ENCODE data around the gene SH3GL1.

Gene SH3GL1, protein sequence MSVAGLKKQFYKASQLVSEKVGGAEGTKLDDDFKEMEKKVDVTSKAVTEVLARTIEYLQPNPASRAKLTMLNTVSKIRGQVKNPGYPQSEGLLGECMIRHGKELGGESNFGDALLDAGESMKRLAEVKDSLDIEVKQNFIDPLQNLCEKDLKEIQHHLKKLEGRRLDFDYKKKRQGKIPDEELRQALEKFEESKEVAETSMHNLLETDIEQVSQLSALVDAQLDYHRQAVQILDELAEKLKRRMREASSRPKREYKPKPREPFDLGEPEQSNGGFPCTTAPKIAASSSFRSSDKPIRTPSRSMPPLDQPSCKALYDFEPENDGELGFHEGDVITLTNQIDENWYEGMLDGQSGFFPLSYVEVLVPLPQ

GRCh38 chr19:4400135-4400936 is at the start of gene SH3GL1:
Gene SH3GL1 (minus strand): TSS chr19:4400547. CDS start chr19:4400368, 179 bp downstream.
- peak; percentile 90 for DNase-seq (ENCODE audit: low read depth)

GRCh38 chr19:4449639-4450028 is 49.3 kb upstream of the SH3GL1 start:
- no peak for DNase-seq (ENCODE audit: low read depth)

DNA sequence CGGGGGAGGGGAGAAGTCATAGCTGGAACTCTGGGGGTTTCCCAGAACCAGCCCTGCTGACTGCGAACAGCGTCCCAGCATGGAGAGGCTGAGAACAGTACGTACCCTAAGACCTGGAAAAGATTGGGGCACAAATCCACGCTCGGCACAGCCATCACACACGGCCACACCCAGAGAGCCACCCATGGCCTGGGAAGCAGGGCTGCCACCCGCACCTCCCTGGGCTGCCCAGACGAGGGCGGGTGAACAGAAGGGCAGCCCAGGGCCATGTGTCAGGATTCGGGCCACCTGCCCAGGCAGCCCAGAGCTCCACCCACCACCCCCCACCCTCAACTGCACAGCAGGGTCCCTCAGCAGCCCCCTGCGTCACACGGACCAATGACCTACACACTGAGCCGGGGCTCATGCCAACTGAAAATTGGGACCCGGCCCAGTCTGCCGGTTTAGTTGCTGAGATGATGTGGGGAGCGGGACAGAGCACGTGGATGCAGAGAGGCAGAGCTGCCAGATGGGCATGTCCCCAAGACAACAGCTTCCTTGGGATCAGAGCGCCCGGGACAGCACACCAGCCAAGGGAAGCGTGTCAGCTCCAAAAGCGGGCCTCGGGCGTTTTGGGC is 48.8 kb upstream of the SH3GL1 start:
- no peak for DNase-seq (ENCODE audit: low read depth)

GRCh38 chr19:4448147-4448985 is 48.0 kb upstream of the SH3GL1 start:
- no peak for DNase-seq (ENCODE audit: low read depth)

- no peak for DNase-seq (ENCODE audit: low read depth)
Measured at GRCh38 chr19:4447327-4448146, 47.2 kb upstream of the SH3GL1 start.

GRCh38 chr19:4446704-4447200 is 46.4 kb upstream of the SH3GL1 start:
- DNase-seq (ENCODE audit: low read depth): no peak

- no peak for DNase-seq (ENCODE audit: low read depth)
Measured at GRCh38 chr19:4445963-4446703, 45.8 kb upstream of the SH3GL1 start.

DNA sequence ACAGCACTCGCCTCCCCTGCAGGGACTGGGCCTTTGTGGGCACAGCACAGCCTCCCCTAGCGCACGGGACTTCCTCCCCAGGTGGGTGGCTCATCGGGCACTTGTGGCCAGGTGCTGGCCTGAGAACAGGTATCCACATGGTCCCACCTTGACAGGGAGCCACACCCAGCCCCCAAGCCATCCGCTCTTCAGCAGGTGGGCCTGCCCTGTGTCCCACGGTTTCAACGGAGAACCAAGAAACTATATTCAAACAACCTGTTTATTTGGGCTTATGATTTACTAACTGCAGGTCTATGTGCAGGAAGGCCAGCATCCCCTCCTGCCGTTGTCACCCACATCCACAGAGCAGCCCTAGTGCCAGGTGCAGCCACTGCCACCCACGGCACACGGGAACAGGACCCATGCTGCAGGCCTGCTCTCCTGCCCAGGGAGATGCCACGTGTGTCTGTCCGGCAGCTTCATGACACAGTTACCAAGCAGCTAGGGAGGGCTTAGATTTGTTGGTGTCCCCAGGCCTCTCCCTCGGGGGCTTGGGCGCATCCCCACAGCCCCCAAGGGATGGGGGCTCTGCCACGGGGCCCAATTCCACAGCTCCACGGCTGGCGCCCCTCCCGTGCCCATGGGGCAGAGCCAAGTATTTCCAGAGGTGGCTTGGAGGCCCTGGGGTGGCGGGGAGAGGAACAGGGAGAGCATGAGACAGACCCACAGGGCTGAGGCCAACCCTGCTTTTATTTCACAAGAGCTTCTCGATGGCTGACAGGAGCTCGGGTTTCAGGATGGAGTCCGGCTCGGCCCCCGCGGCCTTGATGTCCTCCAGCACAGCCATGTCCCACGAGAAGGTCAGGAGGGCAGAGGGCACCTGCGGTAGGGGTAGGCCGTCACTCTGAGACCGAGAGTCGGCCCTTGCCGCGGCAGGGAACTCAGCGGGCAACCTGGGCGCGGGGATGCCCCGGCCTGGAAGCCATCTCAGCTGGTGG is 44.7 kb upstream of the SH3GL1 start:
- DNase-seq (ENCODE audit: low read depth): no peak

DNA sequence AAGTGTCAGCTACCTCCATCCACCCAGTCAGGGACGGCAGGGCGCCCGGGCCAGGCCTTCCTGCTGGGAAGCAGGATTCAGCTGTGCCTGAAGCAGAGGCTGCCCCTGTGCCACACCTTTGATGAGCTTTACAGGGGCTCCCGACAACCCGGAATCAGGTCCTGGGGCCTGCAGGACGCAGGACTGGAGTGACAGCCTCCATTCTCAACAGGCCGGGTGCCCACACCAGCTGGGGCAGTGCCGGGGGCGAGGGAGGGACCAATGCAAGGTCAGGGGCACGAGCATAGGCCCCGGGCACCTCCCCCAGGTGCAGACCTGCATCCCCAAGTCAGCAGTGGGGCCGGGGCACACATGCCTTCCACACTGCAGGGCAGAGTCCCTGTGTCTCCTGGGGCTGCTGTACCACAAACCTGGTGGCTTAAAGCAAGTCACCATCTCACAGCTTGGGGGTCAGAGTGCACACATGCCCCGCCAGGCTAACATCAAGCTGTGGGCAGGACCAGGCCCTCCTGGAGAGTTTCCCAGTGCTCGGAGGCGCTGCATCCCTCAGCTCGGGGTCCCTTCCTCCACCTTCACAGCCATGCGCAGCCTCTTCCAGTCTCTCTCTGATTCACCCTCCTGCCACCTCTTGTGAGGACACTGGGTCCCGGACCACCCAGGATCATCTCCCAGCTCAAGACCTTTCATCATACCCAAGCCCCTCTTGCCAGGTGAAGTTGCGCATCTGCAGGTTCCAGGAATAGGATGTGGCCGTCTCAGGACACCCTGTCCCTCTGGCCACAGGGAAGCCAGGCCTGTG is 43.8 kb upstream of the SH3GL1 start:
- no peak for DNase-seq (ENCODE audit: low read depth)

DNA sequence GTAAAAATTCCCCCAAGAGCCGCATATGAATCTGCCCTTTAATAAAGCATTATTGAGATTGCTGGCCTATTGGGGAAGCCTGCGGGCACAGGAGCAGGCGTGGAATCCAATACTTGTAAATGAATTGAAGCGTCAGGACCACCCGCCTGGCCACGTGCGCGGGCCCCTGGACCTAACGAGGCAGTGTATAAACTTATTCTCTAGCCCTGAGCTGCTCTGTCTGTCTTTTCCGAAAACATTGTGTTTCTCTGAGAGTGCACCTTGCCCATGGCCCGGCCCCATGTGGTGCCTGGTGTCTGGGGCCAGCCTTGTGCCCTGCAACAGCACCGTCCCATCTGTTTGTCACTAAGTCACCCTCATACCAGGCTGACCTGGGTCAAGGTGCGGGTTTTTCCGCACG is 42.8 kb upstream of the SH3GL1 start:
- no peak for DNase-seq (ENCODE audit: low read depth)

DNA sequence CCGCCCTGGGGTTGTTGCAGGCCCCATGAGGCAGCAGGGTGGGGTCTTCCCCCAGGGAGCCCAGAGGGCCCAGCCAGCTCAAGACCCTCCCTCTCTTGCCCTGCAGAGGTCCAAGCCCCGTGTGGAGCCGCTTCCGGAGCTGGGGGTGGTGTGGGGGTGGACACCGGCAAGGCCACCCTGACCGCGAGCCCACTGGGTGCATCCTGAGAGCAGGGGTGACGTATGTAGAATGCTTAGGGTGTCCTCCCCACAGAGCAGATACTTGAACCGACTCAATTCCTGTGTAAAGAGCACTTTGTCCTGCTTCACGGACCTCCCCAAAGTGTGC is 42.4 kb upstream of the SH3GL1 start:
- no peak for DNase-seq (ENCODE audit: low read depth)

- DNase-seq (ENCODE audit: low read depth): no peak
Measured at GRCh38 chr19:4441994-4442818, 41.9 kb upstream of the SH3GL1 start.

- DNase-seq (ENCODE audit: low read depth): no peak
Measured at GRCh38 chr19:4439243-4439642, 38.9 kb upstream of the SH3GL1 start.

GRCh38 chr19:4437103-4437502 is 36.8 kb upstream of the SH3GL1 start:
- no peak for DNase-seq (ENCODE audit: low read depth)

DNA sequence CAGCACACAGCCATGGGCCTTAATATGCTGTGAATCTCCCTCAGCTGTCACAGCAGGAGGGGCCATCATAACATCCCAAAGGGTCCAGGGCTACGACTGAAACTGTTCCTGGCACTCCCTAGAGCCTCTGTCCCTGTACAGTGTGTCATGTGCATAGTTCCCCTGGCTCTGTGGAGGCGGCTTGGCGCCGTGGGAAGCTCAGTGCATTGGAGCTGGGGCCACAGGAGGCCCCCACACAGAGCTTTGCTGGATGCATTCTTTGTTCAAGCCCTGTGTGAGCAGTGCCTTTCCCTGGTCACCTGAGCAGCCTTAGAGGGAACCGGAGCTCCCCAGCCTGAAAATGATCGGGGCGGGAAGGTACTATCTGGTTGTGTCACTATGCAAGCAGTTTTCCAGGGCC is 35.9 kb upstream of the SH3GL1 start:
- no peak for DNase-seq (ENCODE audit: low read depth)

DNA sequence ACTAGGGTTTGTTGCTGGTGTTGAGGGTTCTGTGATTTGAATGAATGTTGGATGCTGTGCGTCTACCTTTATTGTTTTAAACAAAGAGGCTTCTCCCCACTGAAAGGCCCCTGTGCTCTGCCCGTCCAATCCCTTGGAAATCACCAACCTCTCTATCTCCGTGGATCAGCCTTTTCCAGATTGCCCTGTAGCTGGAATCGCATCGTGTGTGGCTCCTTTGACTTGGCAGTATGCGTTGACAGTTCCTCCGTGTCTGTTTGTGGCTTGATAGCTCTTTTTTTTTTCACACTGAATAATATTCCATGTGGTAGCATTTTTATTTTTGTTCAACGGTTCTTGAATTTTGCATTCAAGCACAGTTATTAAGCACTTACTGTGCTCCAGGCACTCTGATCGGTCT is 34.0 kb upstream of the SH3GL1 start:
- DNase-seq (ENCODE audit: low read depth): no peak

GRCh38 chr19:4432918-4433506 is 32.7 kb upstream of the SH3GL1 start:
- no peak for DNase-seq (ENCODE audit: low read depth)

Measured in activated gamma-delta T cell treated with anti-CD3 and anti-CD28 coated beads, Interleukin-2, amount 50 U/mL, for 16 hours (primary cell).